B cell (primary cell): Measurements from ENCODE around the gene TTF1. TPM values are rescaled to one million over a fixed set of nuclear protein-coding genes. Genes with fewer than 3 reads are reported as not detected.

ENCODE experiments used
- ATAC-seq: fragments of 200-7000 bp; cut with Tn5 transposase; one replicate; pipeline ENCODE4 v1.10.0; 2021; ENCODE audit warnings: low read depth, mild to moderate bottlenecking, moderate number of reproducible peaks, moderate library complexity
- CTCF ChIA-PET: fragments of 350-600 bp; sonication (Branson Sonifier 250); formaldehyde crosslinking; loops from one replicate; lab custom pipeline; 2021; ENCODE audit warnings: antibody characterized with exemption, inconsistent platforms; lab: Charles Lee
- POLR2A ChIA-PET: fragments of 350-600 bp; sonication (Branson Sonifier 250); formaldehyde crosslinking; loops from one replicate; lab custom pipeline; 2021; ENCODE audit warnings: antibody characterized with exemption; lab: Charles Lee
- DNase-seq: peaks from one replicate; pipeline ENCODE4 v3.0.0; 2013
- H2AFZ ChIP-seq: 2 replicates; pipeline ENCODE4 v1.6.1; 2012; ENCODE audit warnings: mild to moderate bottlenecking, low read depth, low read length; ENCODE audit not compliant: insufficient read depth, poor library complexity, severe bottlenecking
- H3K27ac ChIP-seq, 2 donors: 1 replicate in 1 of 2; 2 replicates in 1 of 2; pipeline ENCODE4 v1.5.1; 2012 to 2013; ENCODE audit warnings: low read length in 2 of 2, mild to moderate bottlenecking in 2 of 2, moderate library complexity in 1 of 2
- H3K27me3 ChIP-seq, 4 experiments: fragments of 200-600 bp in 1 of 4; sonication (generic) in 1 of 4; replicated peaks in 1 of 4; 1 replicate in 2 of 4; 2 replicates in 2 of 4; pipeline versions ENCODE4 v1.6.1 to v1.7.0; 2013 to 2016; ENCODE audit warnings: low read length in 3 of 4, mild to moderate bottlenecking in 2 of 4, mixed read lengths in 1 of 4, moderate library complexity in 1 of 4; ENCODE audit not compliant: insufficient read depth in 4 of 4, control insufficient read depth in 3 of 4; ENCODE audit errors: control extremely low read depth in 1 of 4
- H3K36me3 ChIP-seq, 2 experiments: replicated peaks in 1 of 2; 1 replicate in 1 of 2; 2 replicates in 1 of 2; pipeline versions ENCODE4 v1.6.1 to v1.7.1; 2013; ENCODE audit warnings: low read length in 1 of 2; ENCODE audit not compliant: insufficient read depth in 2 of 2, control insufficient read depth in 1 of 2; ENCODE audit errors: control extremely low read depth in 1 of 2, extremely low read depth in 1 of 2
- H3K4me1 ChIP-seq, 2 donors: fragments of 200-600 bp in 1 of 2; sonication (generic) in 1 of 2; 1 replicate in 1 of 2; 2 replicates in 1 of 2; pipeline versions ENCODE4 v1.5.1 to v1.6.1; 2013 to 2017; ENCODE audit warnings: low read length in 2 of 2; ENCODE audit not compliant: control insufficient read depth in 2 of 2, insufficient read depth in 2 of 2
- H3K4me2 ChIP-seq: replicated peaks from 2 replicates; pipeline ENCODE3; 2012; ENCODE audit warnings: mild to moderate bottlenecking, low read depth, low read length; ENCODE audit not compliant: poor library complexity, severe bottlenecking
- H3K4me3 ChIP-seq, 5 experiments: fragments of 200-600 bp in 1 of 5; sonication (generic) in 1 of 5; 1 replicate in 3 of 5; 2 replicates in 2 of 5; pipeline versions ENCODE4 v1.5.1 to v1.7.0; 2011 to 2016; ENCODE audit warnings: low read length in 4 of 5, mild to moderate bottlenecking in 4 of 5, low read depth in 2 of 5, control low read depth in 1 of 5, moderate library complexity in 1 of 5; ENCODE audit not compliant: insufficient read depth in 1 of 5; ENCODE audit errors: control extremely low read depth in 1 of 5, extremely low read depth in 1 of 5
- H3K79me2 ChIP-seq: fragments of 200-600 bp; sonication (generic); one replicate; pipeline ENCODE4 v1.6.0; 2016; ENCODE audit warnings: low read length; ENCODE audit not compliant: control insufficient read depth, insufficient read depth
- H3K9ac ChIP-seq: fragments of 200-600 bp; sonication (generic); 2 replicates; pipeline ENCODE4 v1.6.1; 2017; ENCODE audit warnings: mild to moderate bottlenecking, low read length, moderate library complexity
- H3K9me3 ChIP-seq, 3 donors: one replicate each; pipeline versions ENCODE4 v1.6.1 to v1.7.1; 2013; ENCODE audit warnings: low read length in 2 of 3; ENCODE audit not compliant: control insufficient read depth in 2 of 3, insufficient read depth in 1 of 3; ENCODE audit errors: control extremely low read depth in 1 of 3
- H4K20me1 ChIP-seq: 2 replicates; pipeline ENCODE4 v1.6.0; 2012; ENCODE audit warnings: mild to moderate bottlenecking, low read length; ENCODE audit not compliant: insufficient read depth, control insufficient read depth, poor library complexity, severe bottlenecking
- H3K27ac Mint-ChIP-seq: one replicate; pipeline ENCODE4 v1.8.0; 2021; ENCODE audit warnings: mixed read lengths
- H3K27me3 Mint-ChIP-seq: one replicate; pipeline ENCODE4 v1.8.0; 2021; ENCODE audit warnings: mixed read lengths
- H3K4me1 Mint-ChIP-seq: one replicate; pipeline ENCODE4 v1.8.0; 2021; ENCODE audit warnings: mixed read lengths
- H3K4me3 Mint-ChIP-seq: one replicate; pipeline ENCODE4 v1.8.0; 2021; ENCODE audit warnings: mixed read lengths
- H3K9me3 Mint-ChIP-seq: one replicate; pipeline ENCODE4 v1.8.0; 2022; ENCODE audit warnings: mixed read lengths; ENCODE audit not compliant: insufficient read depth
- CTCF ChIP-seq: fragments of 200-600 bp; IDR thresholded peaks from one replicate; pipeline ENCODE4 v1.8.0; 2022; ENCODE audit warnings: antibody characterized with exemption, mild to moderate bottlenecking
- EZH2 ChIP-seq: IDR thresholded peaks from 2 replicates; pipeline ENCODE4 v1.6.1; 2012; ENCODE audit warnings: borderline replicate concordance, low read depth, mild to moderate bottlenecking, moderate library complexity, low read length; ENCODE audit not compliant: insufficient read depth, poor library complexity, severe bottlenecking
- WGBS: methylation state at CpG from one replicate; pipeline ENCODE4 v1.1.5; 2013; ENCODE audit warnings: missing lambda C conversion rate; ENCODE audit not compliant: insufficient coverage; 5-methylcytosine and 5-hydroxymethylcytosine counted together
- intact Hi-C: fragments of 100-400 bp; cut with micrococcal nuclease; formaldehyde crosslinking; loops from one replicate; pipeline ENCODE4 v1.10.0; 2022
- polyA plus RNA-seq: library from polyadenylated mRNA; depleted of rRNA; stranded (reverse); fragments of >200 nt; gene quantifications from 2 replicates; pipeline ENCODE4 v1.2.3, GENCODE V29; 2012
- total RNA-seq, 2 donors: library from RNA; stranded (reverse); fragments of 120-200 nt in 1 of 2; gene quantifications; 1 replicate in 1 of 2; 2 replicates in 1 of 2; pipeline versions ENCODE4 v1.2.3 to v1.2.4, GENCODE V29; 2013 to 2022

TTF1 gene
- total and polyA plus RNA-seq, 2 donors (not counting 1 experiment from before 2014, with no cell fraction given) = 12.3 to 26.3 TPM

GRCh38 chr9:132395560-132395959, 11.1 kb downstream of the TTF1 start:
- ChIA-PET POLR2A (no interaction called here), CTCF (interaction anchor here (1.3 to 1.6 kb wide), 2 partner anchors 10 to 41 kb away, joined by 3 to 5 read pairs; partner anchors contain the start of gene SETX)
- peaks cover 24% of the 10 kb centered on the region for H3K79me2 ChIP-seq
- no peak overlapping the region for H3K27ac ChIP-seq
- H3K4me3 Mint-ChIP-seq = no peak overlapping the region
- 89% methylated on average over 7 of the region's 11 CpGs for WGBS
- no peak overlapping the region for H3K4me2 ChIP-seq
- ATAC-seq = no peak
- no peaks in the 10 kb centered on the region for H3K9me3 ChIP-seq
- intact Hi-C loops = no loop called here
- H3K4me1 ChIP-seq = peaks cover 3 to 6% of the 10 kb centered on the region in 2 donors
- H2AFZ ChIP-seq = no peak overlapping the region
- TF ChIP-seq EZH2 (no peak), CTCF (no peak)
- peaks cover 12% of the 10 kb centered on the region for H3K4me1 Mint-ChIP-seq
- H3K27me3 ChIP-seq = no peaks in the 10 kb centered on the region
- DNase-seq = no peak
- no peaks in the 10 kb centered on the region for H4K20me1 ChIP-seq
- H3K27me3 Mint-ChIP-seq = no peaks in the 10 kb centered on the region
- H3K9me3 Mint-ChIP-seq = no peaks in the 10 kb centered on the region
- no peak overlapping the region for H3K27ac Mint-ChIP-seq
- H3K4me3 ChIP-seq = no peak overlapping the region
- H3K36me3 ChIP-seq = peaks cover 3 to 77% of the 10 kb centered on the region in 2 experiments
- H3K9ac ChIP-seq = no peak overlapping the region

DNA sequence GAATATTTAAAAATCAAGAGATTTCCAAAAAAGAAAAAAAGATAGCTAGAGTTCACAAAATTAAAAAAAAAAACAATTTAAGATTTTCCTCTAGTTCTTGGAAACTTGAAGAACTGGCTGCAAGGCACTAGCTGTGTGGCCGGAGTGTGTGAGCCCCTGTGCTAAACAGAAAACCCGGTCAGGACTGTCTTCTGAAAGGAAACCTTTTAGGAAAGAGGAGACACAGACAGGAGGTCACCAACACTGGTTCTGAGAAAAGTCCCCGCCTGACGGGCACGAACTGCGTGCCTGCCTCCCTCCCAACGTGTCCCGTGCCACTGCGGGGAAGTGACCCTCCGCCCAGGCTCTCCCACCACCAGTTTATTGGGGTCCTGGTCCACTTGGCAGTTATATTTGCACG, 15.2 kb downstream of the TTF1 start:
- no peak overlapping the region for H2AFZ ChIP-seq
- ATAC-seq (no peak), DNase-seq (no peak)
- H3K27me3 ChIP-seq = no peaks in the 10 kb centered on the region
- no peaks in the 10 kb centered on the region for H3K9me3 ChIP-seq
- ChIA-PET CTCF (interaction anchor here (0.9 to 1.6 kb wide), 2 partner anchors 10 to 38 kb away, joined by 3 to 6 read pairs; no protein-coding TSS in a partner anchor), POLR2A (no interaction called here)
- no peak overlapping the region for H3K4me3 ChIP-seq
- H3K4me1 Mint-ChIP-seq = peaks cover 5% of the 10 kb centered on the region
- H3K27ac ChIP-seq = no peak overlapping the region
- H3K36me3 ChIP-seq = peaks cover 0 to 82% of the 10 kb centered on the region in 2 experiments
- peaks cover 0 to 2% of the 10 kb centered on the region in 2 donors for H3K4me1 ChIP-seq
- H3K4me2 ChIP-seq = no peak overlapping the region
- WGBS = 92% methylated on average over 7 of the region's 11 CpGs
- no peak overlapping the region for H3K27ac Mint-ChIP-seq
- intact Hi-C loops = no loop called here
- TF ChIP-seq CTCF (no peak), EZH2 (no peak)
- no peak overlapping the region for H3K9ac ChIP-seq
- no peak overlapping the region for H3K4me3 Mint-ChIP-seq
- peaks cover 15% of the 10 kb centered on the region for H3K79me2 ChIP-seq
- H3K27me3 Mint-ChIP-seq = no peaks in the 10 kb centered on the region
- H4K20me1 ChIP-seq = no peaks in the 10 kb centered on the region
- no peaks in the 10 kb centered on the region for H3K9me3 Mint-ChIP-seq
